HG03175 (cell line): ENCODE data around the gene SLC22A16.

Source experiments
- ATAC-seq: cut with Tn5 transposase; IDR thresholded peaks from one replicate; pipeline ENCODE4 v1.9.1; 2021; ENCODE audit warnings: mild to moderate bottlenecking, moderate library complexity; ENCODE audit not compliant: unreplicated experiment

The SLC22A16 gene

DNA sequence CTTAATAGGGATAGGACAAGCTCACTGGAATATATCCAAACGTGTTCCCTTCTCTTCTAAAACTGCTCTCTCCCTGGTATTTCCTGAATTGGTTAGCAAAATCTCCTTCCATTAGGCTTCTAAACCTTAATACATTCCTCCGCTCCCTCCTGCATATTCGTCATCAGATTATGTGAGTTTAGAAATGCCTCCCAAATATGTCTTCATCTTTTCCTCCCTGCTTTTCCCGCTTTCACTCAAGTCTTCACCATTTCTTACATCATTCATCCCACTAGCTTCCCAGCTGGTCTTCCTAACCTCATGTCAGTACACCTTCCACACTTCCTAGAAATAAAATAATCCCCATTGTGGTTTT, 26.9 kb downstream of the SLC22A16 start:
- ATAC-seq, result no peak

DNA sequence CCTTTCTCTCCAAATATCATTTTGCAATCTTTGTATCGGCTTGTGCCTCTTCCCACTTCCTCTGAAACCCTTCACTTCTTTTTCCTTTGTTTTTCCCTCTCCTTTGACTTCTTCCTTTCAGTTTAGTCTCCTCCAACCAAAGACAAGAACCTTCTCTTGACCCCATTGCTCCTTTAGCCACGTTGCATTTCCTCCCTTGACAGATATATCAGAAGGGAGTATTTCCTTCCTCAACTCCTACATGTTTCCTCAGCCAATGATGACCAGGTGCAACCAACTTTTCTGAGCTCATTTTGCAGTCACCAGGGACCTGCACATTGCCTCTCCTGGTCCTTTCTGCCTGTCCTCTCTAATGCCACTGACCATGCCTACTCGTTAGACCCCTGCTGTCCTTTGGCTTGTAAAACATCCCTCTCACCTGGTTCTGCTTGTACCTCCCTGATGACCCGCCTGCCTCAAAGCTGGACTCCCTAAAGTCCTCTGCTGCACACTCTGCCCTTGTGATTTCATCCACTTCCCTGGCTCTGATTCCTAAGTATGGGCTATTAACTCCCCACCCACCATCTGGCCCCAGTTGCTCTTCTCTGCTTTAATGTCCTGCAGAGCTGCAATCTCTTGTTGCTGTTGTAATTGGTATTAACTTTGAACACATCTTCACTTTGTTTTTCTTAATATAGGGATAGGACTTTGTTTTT, 27.4 kb downstream of the SLC22A16 start:
- no peak for ATAC-seq

DNA sequence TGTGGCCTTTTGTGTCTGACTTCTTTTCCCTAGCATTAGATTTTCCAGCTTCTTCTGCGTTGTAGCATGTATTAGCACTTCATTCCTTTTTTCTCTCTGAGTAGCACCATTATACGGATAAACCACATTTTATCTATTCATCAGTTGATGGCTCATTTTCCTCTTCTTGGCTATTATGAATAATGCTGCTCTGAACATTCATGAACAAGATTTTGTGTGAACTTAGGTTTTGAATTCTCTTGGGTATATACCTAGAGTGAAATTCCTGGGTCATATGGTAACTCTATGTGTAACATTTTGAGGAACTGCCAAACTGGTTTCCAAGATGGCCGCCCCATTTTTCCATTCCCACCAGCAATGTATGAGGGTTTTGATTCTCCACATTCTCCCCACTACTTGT, 28.7 kb downstream of the SLC22A16 start:
- no peak for ATAC-seq

GRCh38 chr6:110446405-110446804, 30.0 kb downstream of the SLC22A16 start:
- no peak for ATAC-seq

- no peak for ATAC-seq
Observed at GRCh38 chr6:110440026-110440425, 36.4 kb downstream of the SLC22A16 start.

DNA sequence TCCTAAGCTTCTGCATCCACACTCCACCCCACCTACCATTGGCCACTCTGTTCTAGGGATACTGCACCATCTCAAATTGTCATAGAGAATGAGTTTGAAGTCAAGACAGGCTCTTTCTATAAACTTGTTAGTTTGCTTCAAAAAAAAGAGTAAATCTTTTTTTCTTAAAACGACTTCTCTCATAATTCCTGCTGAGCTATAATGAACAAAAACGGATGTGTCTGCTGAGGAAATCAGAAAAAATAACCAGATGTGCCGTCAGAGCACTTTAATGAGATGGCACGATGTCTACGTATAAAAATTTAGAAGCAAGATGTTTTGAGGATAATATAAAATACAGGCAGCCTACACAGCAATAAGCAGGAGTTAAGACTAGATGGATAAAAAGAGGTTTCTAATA, 37.1 kb downstream of the SLC22A16 start:
- no peak for ATAC-seq

GRCh38 chr6:110434961-110435602, 41.3 kb downstream of the SLC22A16 start:
- no peak for ATAC-seq

- no peak for ATAC-seq
Observed at GRCh38 chr6:110432285-110432900, 44.0 kb downstream of the SLC22A16 start.

- no peak for ATAC-seq
Observed at GRCh38 chr6:110430741-110431140, 45.7 kb downstream of the SLC22A16 start.

DNA sequence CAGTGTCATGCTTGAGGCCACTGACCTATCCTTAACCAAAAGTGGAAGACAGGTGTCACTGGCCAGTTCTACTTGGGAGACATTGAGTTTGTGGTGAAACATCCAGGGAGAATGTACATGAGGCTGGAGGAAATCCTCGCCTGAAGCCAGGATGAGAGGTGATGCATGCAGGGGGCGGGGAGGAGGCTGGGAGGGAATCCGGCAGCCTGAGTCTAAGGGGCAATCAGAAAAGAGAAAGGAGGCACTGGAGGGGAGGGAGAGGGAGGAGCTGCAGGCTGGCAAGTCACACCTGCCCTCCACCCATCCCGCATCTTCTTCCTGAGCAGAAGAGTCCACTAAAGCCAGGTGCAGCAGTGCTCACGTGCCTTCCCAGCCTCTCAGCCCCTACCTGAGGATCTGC, 46.2 kb downstream of the SLC22A16 start:
- ATAC-seq, result no peak

DNA sequence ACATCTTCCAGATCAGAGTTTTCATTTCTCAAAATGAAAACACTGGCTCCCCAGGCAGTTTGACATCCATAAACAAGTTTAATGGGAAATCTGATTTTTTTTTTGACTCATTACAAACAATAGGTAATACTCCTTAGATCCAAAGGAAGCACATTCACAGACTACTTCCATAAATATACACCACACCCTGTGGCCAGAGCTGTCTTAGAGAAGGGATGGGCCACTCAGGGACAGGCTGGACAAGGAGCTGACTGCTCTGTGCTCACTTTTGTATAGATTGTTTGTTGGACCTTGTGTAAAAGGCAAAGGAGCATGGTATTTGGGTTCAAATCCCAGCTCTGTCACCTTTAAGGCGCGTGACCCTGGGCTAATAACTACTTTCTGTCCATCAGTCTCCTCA, 48.3 kb downstream of the SLC22A16 start:
- ATAC-seq, result no peak

DNA sequence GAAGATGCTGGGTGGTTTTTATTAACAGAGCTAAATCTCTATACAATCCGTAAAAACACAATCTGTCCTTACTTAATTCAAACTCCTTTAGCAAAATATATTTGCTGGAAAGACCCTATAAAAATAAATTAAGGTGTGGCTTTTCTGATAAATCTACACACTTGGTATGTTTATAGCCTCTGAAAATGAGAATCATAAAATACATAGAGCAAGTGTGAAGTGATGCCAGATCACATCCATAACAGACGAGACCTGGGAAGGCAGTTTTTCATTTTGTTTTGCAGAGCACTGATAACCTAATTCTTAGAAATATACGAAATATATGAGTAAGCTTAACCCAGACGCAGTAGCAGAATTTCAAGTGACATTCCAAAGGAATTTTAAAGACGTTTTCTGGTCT, 50.6 kb downstream of the SLC22A16 start:
- no peak for ATAC-seq

DNA sequence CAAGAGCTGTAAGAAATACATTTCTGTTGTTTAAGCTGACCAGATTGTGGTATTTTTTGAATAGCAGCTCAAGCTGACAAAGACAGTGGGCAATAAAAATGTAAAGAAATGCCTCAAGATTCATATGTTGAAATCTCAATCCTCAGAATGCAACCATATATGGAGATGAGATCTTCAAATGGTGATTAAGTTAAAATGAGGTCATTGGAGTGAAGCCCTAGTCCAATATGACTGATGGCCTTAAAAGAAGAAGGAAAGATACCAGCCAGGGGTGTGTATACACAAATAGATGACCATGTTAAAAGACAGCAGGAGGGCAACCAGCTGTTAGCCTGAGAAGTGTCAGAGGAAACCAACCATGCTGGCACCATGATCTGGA, 54.0 kb downstream of the SLC22A16 start:
- ATAC-seq, result no peak

DNA sequence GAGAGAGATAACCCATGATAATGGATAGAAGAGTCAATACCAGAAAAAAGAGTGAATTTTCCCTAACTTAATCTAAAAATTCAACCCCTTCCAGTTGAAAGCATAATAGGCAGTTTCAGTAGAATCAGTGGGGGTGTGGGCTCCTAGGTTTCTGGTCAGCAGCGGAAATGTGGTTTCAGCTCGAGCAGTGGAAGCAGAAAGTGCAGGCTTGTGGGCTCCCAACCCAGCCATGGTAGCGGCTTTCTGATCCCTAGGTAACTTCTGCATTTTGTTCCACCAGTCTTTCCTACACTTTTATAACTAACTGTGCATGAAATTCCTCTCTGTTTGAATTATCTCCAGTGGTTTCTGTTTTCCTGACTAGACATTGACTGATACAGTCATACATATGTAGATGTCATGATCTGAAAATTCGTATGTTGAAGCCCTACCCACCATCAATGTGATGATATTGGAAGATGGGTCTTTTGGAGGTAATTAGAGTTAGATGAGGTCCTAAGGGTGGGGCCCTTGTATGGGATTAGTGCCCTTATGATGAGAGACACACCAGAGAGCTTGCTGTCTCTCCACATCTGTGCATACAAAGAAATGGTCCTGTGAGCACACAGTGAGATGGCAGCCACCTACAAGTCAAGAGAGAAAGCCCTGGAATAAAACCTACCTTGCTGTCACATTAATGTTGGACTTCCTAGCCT, 54.5 kb downstream of the SLC22A16 start:
- no peak for ATAC-seq

DNA sequence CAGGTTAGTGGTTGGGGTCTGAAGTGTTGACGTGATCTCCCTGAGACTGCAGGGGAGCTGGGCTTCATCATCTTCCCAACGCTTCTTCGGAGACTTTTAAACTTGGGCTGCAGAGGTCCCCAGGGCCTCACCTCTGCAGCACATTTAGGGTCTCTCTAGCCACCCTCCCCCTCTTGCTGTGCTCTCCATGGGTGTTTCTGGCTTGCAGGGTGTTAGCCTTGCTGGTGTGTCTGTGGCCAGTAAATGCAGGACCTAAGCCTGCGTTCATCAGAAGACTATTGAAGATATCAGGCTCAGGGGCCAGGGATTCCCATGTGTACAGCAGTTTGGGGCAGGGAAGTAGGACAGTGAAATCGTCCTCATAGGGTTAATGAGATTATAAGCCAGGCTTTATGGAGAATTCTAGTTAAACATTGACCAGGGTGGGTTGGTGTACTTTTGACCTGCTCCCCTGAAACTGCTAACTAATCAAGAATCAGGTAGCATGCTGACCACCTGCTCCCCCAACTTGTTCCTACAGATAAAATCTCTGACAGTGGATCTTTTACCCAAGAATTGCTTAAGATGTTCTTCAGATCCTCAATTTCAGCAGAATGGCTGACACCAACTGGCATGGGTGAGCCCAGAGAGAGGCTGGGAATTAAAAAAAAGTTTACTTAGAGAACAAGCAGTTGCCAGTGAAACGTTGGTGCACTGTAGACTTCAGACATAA, 57.2 kb downstream of the SLC22A16 start:
- ATAC-seq, result no peak

- ATAC-seq, result no peak
Observed at GRCh38 chr6:110418594-110418993, 57.8 kb downstream of the SLC22A16 start.

- ATAC-seq, result no peak
Observed at GRCh38 chr6:110415086-110415916, 61.1 kb downstream of the SLC22A16 start, which contains the start of gene DDO. Gene DDO, minus strand, starts transcription at chr6:110415575. Its CDS starts 2,113 bp downstream, at chr6:110413462.

- no peak for ATAC-seq
Observed at GRCh38 chr6:110414669-110415068, 61.7 kb downstream of the SLC22A16 start.

DNA sequence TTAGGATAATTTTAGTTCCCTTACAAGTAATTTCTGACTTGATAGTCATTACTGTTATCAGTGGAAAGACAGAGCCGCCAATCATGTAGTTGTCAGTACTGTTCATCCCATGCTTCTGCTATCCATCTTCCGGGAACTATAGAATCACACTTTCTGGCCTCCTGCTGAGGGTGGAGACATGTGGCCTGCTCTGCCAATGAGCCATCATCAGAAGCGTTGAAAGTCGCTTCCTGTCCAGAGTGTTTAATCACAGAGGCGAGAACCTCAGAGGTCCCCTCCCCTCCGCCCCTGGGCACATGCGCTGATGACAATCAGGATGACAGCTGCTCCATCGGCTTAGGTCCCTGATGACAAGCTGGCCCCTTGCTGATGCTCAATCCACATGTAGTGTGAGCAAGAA, 64.1 kb downstream of the SLC22A16 start:
- no peak for ATAC-seq

GRCh38 chr6:110410511-110410910, 65.9 kb downstream of the SLC22A16 start:
- ATAC-seq, result no peak
